ENCODE measurements around the gene HSPA8. TPM values are rescaled to one million over a fixed set of nuclear protein-coding genes. Genes with fewer than 3 reads are reported as not detected.

Gene HSPA8
- total and polyA plus RNA-seq, 2 of the 13 experiments (the other 11 are each of a cell fraction or from before 2014, with no cell fraction given), result 936 to 2,151 TPM

DNA sequence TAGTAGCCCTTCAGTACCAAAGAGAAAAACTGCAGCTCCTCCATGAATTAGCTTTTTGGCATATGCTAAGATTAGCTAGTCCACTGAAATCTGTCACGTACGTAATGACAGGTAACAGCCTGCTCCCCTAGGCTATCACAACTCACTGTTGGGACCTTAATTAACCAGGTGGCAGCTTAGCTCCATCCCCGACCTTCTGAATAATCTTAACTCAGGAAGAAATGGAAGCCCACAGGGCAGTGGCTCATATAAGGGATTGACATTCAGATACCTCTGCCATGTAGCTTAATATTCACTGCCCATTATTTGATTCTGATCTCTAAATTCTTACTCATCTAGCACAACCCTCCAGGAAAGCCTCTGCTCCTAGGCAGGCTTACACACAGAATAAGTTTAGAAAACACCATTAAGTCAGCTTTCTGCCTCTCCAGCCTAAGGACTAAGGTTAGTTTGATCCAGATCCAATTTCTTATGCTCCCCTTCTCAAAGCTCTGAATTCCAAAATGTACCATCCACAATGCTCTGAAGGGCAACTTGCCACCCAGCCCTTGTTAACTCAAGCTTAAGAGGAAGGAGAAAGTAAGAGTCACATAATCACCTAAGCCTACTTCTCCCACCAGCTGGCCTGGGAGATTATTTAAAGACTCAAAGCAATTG, 5.0 kb downstream of the HSPA8 start:
- ChIA-PET POLR2A (no interaction called here), CTCF (ENCODE audit: low intra/inter-chr PET ratio, low total read pairs) (no interaction called here)
- TF ChIP-seq, protein P1, sequence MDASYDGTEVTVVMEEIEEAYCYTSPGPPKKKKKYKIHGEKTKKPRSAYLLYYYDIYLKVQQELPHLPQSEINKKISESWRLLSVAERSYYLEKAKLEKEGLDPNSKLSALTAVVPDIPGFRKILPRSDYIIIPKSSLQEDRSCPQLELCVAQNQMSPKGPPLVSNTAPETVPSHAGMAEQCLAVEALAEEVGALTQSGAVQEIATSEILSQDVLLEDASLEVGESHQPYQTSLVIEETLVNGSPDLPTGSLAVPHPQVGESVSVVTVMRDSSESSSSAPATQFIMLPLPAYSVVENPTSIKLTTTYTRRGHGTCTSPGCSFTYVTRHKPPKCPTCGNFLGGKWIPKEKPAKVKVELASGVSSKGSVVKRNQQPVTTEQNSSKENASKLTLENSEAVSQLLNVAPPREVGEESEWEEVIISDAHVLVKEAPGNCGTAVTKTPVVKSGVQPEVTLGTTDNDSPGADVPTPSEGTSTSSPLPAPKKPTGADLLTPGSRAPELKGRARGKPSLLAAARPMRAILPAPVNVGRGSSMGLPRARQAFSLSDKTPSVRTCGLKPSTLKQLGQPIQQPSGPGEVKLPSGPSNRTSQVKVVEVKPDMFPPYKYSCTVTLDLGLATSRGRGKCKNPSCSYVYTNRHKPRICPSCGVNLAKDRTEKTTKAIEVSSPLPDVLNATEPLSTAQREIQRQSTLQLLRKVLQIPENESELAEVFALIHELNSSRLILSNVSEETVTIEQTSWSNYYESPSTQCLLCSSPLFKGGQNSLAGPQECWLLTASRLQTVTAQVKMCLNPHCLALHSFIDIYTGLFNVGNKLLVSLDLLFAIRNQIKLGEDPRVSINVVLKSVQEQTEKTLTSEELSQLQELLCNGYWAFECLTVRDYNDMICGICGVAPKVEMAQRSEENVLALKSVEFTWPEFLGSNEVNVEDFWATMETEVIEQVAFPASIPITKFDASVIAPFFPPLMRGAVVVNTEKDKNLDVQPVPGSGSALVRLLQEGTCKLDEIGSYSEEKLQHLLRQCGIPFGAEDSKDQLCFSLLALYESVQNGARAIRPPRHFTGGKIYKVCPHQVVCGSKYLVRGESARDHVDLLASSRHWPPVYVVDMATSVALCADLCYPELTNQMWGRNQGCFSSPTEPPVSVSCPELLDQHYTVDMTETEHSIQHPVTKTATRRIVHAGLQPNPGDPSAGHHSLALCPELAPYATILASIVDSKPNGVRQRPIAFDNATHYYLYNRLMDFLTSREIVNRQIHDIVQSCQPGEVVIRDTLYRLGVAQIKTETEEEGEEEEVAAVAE (CRISPR knock-in tag; IDR thresholded peaks at IDR 0.05; ENCODE audit: borderline replicate concordance), result no peak
- peak; percentile 90 for TF ChIP-seq RBM22 (optimal IDR thresholded peaks at IDR 0.05; ENCODE audit: low read length)
- TF ChIP-seq PAF1 (CRISPR knock-in tag; IDR thresholded peaks at IDR 0.05), result 0 out of 2 replicates have a peak, but pooled peaks have one; percentile 60
- TF ChIP-seq, protein P2, sequence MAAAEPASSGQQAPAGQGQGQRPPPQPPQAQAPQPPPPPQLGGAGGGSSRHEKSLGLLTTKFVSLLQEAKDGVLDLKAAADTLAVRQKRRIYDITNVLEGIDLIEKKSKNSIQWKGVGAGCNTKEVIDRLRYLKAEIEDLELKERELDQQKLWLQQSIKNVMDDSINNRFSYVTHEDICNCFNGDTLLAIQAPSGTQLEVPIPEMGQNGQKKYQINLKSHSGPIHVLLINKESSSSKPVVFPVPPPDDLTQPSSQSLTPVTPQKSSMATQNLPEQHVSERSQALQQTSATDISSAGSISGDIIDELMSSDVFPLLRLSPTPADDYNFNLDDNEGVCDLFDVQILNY (CRISPR knock-in tag; conservative IDR thresholded peaks at IDR 0.05), result no peak
- TF ChIP-seq RBFOX2 (IDR thresholded peaks at IDR 0.05; ENCODE audit: low read depth, low read length), result peak; percentile 70
- TF ChIP-seq, protein P3, sequence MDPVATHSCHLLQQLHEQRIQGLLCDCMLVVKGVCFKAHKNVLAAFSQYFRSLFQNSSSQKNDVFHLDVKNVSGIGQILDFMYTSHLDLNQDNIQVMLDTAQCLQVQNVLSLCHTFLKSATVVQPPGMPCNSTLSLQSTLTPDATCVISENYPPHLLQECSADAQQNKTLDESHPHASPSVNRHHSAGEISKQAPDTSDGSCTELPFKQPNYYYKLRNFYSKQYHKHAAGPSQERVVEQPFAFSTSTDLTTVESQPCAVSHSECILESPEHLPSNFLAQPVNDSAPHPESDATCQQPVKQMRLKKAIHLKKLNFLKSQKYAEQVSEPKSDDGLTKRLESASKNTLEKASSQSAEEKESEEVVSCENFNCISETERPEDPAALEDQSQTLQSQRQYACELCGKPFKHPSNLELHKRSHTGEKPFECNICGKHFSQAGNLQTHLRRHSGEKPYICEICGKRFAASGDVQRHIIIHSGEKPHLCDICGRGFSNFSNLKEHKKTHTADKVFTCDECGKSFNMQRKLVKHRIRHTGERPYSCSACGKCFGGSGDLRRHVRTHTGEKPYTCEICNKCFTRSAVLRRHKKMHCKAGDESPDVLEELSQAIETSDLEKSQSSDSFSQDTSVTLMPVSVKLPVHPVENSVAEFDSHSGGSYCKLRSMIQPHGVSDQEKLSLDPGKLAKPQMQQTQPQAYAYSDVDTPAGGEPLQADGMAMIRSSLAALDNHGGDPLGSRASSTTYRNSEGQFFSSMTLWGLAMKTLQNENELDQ (CRISPR knock-in tag; IDR thresholded peaks at IDR 0.05; ENCODE audit: borderline replicate concordance), result no peak
- peak in 1 of 2 experiments; percentile 59; a peak in 3 of 4 replicates for TF ChIP-seq POLR2A (IDR thresholded peaks at IDR 0.05; ENCODE audit: insufficient read depth in 1 of 2, low read depth in 2 of 2, low read length in 2 of 2)
- no peak for TF ChIP-seq RXRA (CRISPR knock-in tag; IDR thresholded peaks at IDR 0.05)
- TF ChIP-seq POLR2G (IDR thresholded peaks at IDR 0.05; ENCODE audit: low read depth, low read length), result peak; percentile 16; the same call in 1 of the 2 replicates
- TF ChIP-seq ZBTB3 (CRISPR knock-in tag; IDR thresholded peaks at IDR 0.05; ENCODE audit: borderline replicate concordance, low read depth), result no peak
- peaks cover 37% of the 10 kb centered on the region for H3K4me1 ChIP-seq (ENCODE audit: insufficient read depth, low read length)
- in situ Hi-C loops (cut with HindIII; ENCODE audit: extremely low pct_ligation_motif_present, low pct_unique_long_range_greater_than_20kb), result no loop called here
- DNase-seq (ENCODE audit: low spot score) (no peak), FAIRE-seq (no peak), ATAC-seq (no peak)
- intact Hi-C loops (cut with micrococcal nuclease; ENCODE audit: unreplicated experiment), result no loop called here
- H2AFZ ChIP-seq (ENCODE audit: low read length), result no peak overlapping the region
- 100% methylated on average over 2 of the region's 3 CpGs for WGBS (ENCODE audit: low lambda C conversion rate)
- H3K79me2 ChIP-seq (ENCODE audit: insufficient read depth, low read length), result peaks cover 36% of the 10 kb centered on the region
- H3K27ac ChIP-seq (ENCODE audit: extremely low read length, insufficient read depth, low read length), result no peak overlapping the region
- H3K9me3 ChIP-seq (ENCODE audit: low read length), result no peaks in the 10 kb centered on the region
- H3K9ac ChIP-seq (ENCODE audit: insufficient read depth, low read depth, low read length), result no peak overlapping the region
- peaks cover 18 to 51% of the 10 kb centered on the region in 2 experiments for H3K36me3 ChIP-seq (replicated peaks in 1 of 2; ENCODE audit: control insufficient read depth in 1 of 2, insufficient read depth in 2 of 2, low read length in 2 of 2)
- H3K27me3 ChIP-seq (ENCODE audit: control insufficient read depth in 1 of 2, insufficient read depth in 2 of 2, low read length in 2 of 2), result no peaks in the 10 kb centered on the region; a peak in 1 of 5 replicates
- no peak overlapping the region for H3K4me2 ChIP-seq (ENCODE audit: low read depth, low read length)
- no peak overlapping the region for H3K4me3 ChIP-seq (replicated peaks in 1 of 3; ENCODE audit: insufficient read depth in 1 of 3, low read depth in 2 of 3, low read length in 3 of 3)
- BruUV-seq (replicated peaks), result no TSS peak
- H4K20me1 ChIP-seq (ENCODE audit: insufficient read depth, low read length), result peaks cover 69% of the 10 kb centered on the region
